ENCODE measurements around the gene TBX22. TPM values are rescaled to one million over a fixed set of nuclear protein-coding genes. Genes with fewer than 3 reads are reported as not detected.
"Not testable (repeated sequence)": the region's sequence is repeated elsewhere in the genome, so short reads cannot be mapped to it uniquely, and the experiment has no call there.

The TBX22 gene
- not detected for polyA plus RNA-seq (2012; ENCODE audit: missing spikeins)

- DNase-seq (ENCODE audit: insufficient read length) (no peak), FAIRE-seq (no peak)
- TF ChIP-seq POLR2AphosphoS5 (IDR thresholded peaks at IDR 0.05; ENCODE audit: low read depth, low read length) (no peak), TAF1 (IDR thresholded peaks at IDR 0.05; ENCODE audit: borderline replicate concordance, low read depth, low read length) (no peak), POLR2A (IDR thresholded peaks at IDR 0.05; ENCODE audit: low read depth, low read length) (no peak)
These were observed at the start of gene TBX22 for GRCh38 chrX:80014141-80014940. Gene TBX22 (plus strand): TSS chrX:80014753. CDS start chrX:80022270, 7,517 bp downstream.

- no peak for FAIRE-seq
- TF ChIP-seq TAF1 (IDR thresholded peaks at IDR 0.05; ENCODE audit: borderline replicate concordance, low read depth, low read length) (no peak), POLR2A (IDR thresholded peaks at IDR 0.05; ENCODE audit: low read depth, low read length) (no peak), POLR2AphosphoS5 (IDR thresholded peaks at IDR 0.05; ENCODE audit: low read depth, low read length) (no peak)
- DNase-seq (ENCODE audit: insufficient read length): no peak
These were observed 38.9 kb upstream of the TBX22 start for GRCh38 chrX:79975605-79976004.

- no peak for FAIRE-seq
- no peak for DNase-seq (ENCODE audit: insufficient read length)
- TF ChIP-seq POLR2AphosphoS5 (IDR thresholded peaks at IDR 0.05; ENCODE audit: low read depth, low read length) (no peak), POLR2A (IDR thresholded peaks at IDR 0.05; ENCODE audit: low read depth, low read length) (no peak), TAF1 (IDR thresholded peaks at IDR 0.05; ENCODE audit: borderline replicate concordance, low read depth, low read length) (no peak)
These were observed 10.1 kb upstream of the TBX22 start for GRCh38 chrX:80004458-80004857.

GRCh38 chrX:80011522-80011921, 3.0 kb upstream of the TBX22 start:
- TF ChIP-seq POLR2A (IDR thresholded peaks at IDR 0.05; ENCODE audit: low read depth, low read length): no peak
- TF ChIP-seq POLR2AphosphoS5 (IDR thresholded peaks at IDR 0.05; ENCODE audit: low read depth, low read length): no peak
- no peak for TF ChIP-seq TAF1 (IDR thresholded peaks at IDR 0.05; ENCODE audit: borderline replicate concordance, low read depth, low read length)
- no peak for FAIRE-seq

GRCh38 chrX:80016182-80016581, 1.6 kb downstream of the TBX22 start:
- FAIRE-seq (no peak), DNase-seq (ENCODE audit: insufficient read length) (no peak)
- TF ChIP-seq POLR2A (IDR thresholded peaks at IDR 0.05; ENCODE audit: low read depth, low read length) (no peak), TAF1 (IDR thresholded peaks at IDR 0.05; ENCODE audit: borderline replicate concordance, low read depth, low read length) (no peak), POLR2AphosphoS5 (IDR thresholded peaks at IDR 0.05; ENCODE audit: low read depth, low read length) (no peak)

More at GRCh38 chrX:80011522-80011921, 3.0 kb upstream of the TBX22 start:
- DNase-seq (ENCODE audit: insufficient read length): no peak

GRCh38 chrX:80021621-80022020, 7.1 kb downstream of the TBX22 start:
- no peak for FAIRE-seq

GRCh38 chrX:80022363-80023031, 7.9 kb downstream of the TBX22 start:
- FAIRE-seq (no peak), DNase-seq (ENCODE audit: insufficient read length) (no peak)
- TF ChIP-seq TAF1 (IDR thresholded peaks at IDR 0.05; ENCODE audit: borderline replicate concordance, low read depth, low read length) (no peak), POLR2A (IDR thresholded peaks at IDR 0.05; ENCODE audit: low read depth, low read length) (no peak), POLR2AphosphoS5 (IDR thresholded peaks at IDR 0.05; ENCODE audit: low read depth, low read length) (no peak)

More at GRCh38 chrX:80021621-80022020, 7.1 kb downstream of the TBX22 start:
- no peak for TF ChIP-seq TAF1 (IDR thresholded peaks at IDR 0.05; ENCODE audit: borderline replicate concordance, low read depth, low read length)
- no peak for TF ChIP-seq POLR2AphosphoS5 (IDR thresholded peaks at IDR 0.05; ENCODE audit: low read depth, low read length)
- no peak for TF ChIP-seq POLR2A (IDR thresholded peaks at IDR 0.05; ENCODE audit: low read depth, low read length)
- DNase-seq (ENCODE audit: insufficient read length): no peak

- FAIRE-seq: no peak
- TF ChIP-seq TAF1 (IDR thresholded peaks at IDR 0.05; ENCODE audit: borderline replicate concordance, low read depth, low read length) (no peak), POLR2A (IDR thresholded peaks at IDR 0.05; ENCODE audit: low read depth, low read length) (no peak), POLR2AphosphoS5 (IDR thresholded peaks at IDR 0.05; ENCODE audit: low read depth, low read length) (no peak)
- DNase-seq (ENCODE audit: insufficient read length): no peak
These were observed 11.6 kb downstream of the TBX22 start for GRCh38 chrX:80026116-80026515.

- not testable (repeated sequence) for FAIRE-seq; DNase-seq (ENCODE audit: insufficient read length)
These were observed 51.6 kb downstream of the TBX22 start for GRCh38 chrX:80066156-80066555.

GRCh38 chrX:80075625-80076024, 61.1 kb downstream of the TBX22 start:
- not testable (repeated sequence) for FAIRE-seq; DNase-seq (ENCODE audit: insufficient read length)
